ENCODE measurements around the gene PAWR.

Gene PAWR

DNA sequence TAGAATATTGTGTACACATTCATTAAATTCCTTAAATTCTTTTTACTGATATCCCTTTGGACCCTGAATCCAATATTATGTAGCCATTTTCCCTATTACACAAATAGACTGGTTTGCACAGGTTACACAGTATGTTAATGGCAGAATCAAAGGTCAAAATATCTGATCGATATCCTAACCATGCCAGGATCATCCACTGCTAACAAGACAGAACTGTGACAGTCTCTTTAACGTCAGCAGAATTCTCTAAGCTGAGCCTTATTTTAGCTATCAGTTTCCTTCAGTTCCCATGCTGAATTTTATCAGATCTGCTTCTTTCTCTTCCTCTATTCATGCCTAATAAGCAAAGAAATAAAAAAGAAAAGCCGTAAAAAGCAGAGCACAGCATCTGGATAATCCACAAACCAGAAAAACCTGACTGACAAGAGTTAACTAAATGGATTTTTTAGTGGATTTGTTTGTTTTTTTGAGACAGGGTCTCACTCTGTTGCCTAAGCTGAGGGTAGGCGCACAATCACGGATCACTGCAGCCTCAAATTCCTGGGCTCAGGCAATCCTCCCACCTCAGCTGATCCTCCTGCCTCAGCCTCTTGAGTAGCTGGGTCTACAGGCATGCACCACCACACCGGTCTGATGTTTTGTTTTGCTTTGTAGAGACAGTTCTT is 130.4 kb downstream of the PAWR start:
- POLR2A ChIA-PET, result no interaction called here
- no peaks in the 10 kb centered on the region for H3K9me3 ChIP-seq (ENCODE audit: control insufficient read depth, insufficient read depth, low read depth, low read length)
- no peak overlapping the region for H3K4me3 ChIP-seq (ENCODE audit: low read depth, low read length)
- TF ChIP-seq ZNF514 (tag by site-specific recombination; IDR thresholded peaks at IDR 0.05) (no peak), SALL2 (tag by site-specific recombination; IDR thresholded peaks at IDR 0.05; ENCODE audit: borderline replicate concordance) (no peak), GFI1B (tag by site-specific recombination; IDR thresholded peaks at IDR 0.05) (no peak), ZBTB26 (tag by site-specific recombination; optimal IDR thresholded peaks at IDR 0.05) (no peak), ZNF596 (tag by site-specific recombination; IDR thresholded peaks at IDR 0.05) (no peak), ZNF488 (tag by site-specific recombination; IDR thresholded peaks at IDR 0.05) (no peak), ZNF704 (tag by site-specific recombination; IDR thresholded peaks at IDR 0.05) (no peak), ZNF585B (tag by site-specific recombination; IDR thresholded peaks at IDR 0.05) (no peak), ZNF391 (tag by site-specific recombination; IDR thresholded peaks at IDR 0.05; ENCODE audit: borderline replicate concordance, low read depth) (no peak)
- CTCF ChIA-PET, result no interaction called here
- H3K27ac ChIP-seq (ENCODE audit: extremely low read depth, low read depth, low read length), result no peak overlapping the region
- no peaks in the 10 kb centered on the region for H3K4me1 ChIP-seq (ENCODE audit: control insufficient read depth, insufficient read depth, low read length)
- peaks cover 0 to 9% of the 10 kb centered on the region in 2 experiments; a peak in 2 of 3 replicates for H3K36me3 ChIP-seq (ENCODE audit: control insufficient read depth in 2 of 2, insufficient read depth in 1 of 2, low read length in 2 of 2)

- no peak overlapping the region for H3K4me3 ChIP-seq (ENCODE audit: low read depth, low read length)
- no peak overlapping the region for H3K27ac ChIP-seq (ENCODE audit: extremely low read depth, low read depth, low read length)
- H3K36me3 ChIP-seq (ENCODE audit: control insufficient read depth in 2 of 2, insufficient read depth in 1 of 2, low read length in 2 of 2), result peaks cover 0 to 7% of the 10 kb centered on the region in 2 experiments; a peak in 2 of 3 replicates
- H3K9me3 ChIP-seq (ENCODE audit: control insufficient read depth, insufficient read depth, low read depth, low read length), result no peaks in the 10 kb centered on the region
- TF ChIP-seq ZNF548 (tag by site-specific recombination; IDR thresholded peaks at IDR 0.05) (no peak), ZNF112 (tag by site-specific recombination; IDR thresholded peaks at IDR 0.05) (no peak), ZBTB21 (tag by site-specific recombination; IDR thresholded peaks at IDR 0.05) (no peak), REST (tag by site-specific recombination; IDR thresholded peaks at IDR 0.05) (no peak), MEIS1 (CRISPR knock-in tag; IDR thresholded peaks at IDR 0.05; ENCODE audit: borderline replicate concordance) (no peak)
- TF ChIP-seq, protein P1, sequence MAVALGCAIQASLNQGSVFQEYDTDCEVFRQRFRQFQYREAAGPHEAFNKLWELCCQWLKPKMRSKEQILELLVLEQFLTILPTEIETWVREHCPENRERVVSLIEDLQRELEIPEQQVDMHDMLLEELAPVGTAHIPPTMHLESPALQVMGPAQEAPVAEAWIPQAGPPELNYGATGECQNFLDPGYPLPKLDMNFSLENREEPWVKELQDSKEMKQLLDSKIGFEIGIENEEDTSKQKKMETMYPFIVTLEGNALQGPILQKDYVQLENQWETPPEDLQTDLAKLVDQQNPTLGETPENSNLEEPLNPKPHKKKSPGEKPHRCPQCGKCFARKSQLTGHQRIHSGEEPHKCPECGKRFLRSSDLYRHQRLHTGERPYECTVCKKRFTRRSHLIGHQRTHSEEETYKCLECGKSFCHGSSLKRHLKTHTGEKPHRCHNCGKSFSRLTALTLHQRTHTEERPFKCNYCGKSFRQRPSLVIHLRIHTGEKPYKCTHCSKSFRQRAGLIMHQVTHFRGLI (tag by site-specific recombination; IDR thresholded peaks at IDR 0.05), result no peak
- TF ChIP-seq, protein P2, sequence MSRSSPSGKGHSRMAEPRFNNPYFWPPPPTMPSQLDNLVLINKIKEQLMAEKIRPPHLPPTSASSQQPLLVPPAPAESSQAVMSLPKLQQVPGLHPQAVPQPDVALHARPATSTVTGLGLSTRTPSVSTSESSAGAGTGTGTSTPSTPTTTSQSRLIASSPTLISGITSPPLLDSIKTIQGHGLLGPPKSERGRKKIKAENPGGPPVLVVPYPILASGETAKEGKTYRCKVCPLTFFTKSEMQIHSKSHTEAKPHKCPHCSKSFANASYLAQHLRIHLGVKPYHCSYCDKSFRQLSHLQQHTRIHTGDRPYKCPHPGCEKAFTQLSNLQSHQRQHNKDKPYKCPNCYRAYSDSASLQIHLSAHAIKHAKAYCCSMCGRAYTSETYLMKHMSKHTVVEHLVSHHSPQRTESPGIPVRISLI (tag by site-specific recombination; IDR thresholded peaks at IDR 0.05), result no peak
- TF ChIP-seq, protein P3, sequence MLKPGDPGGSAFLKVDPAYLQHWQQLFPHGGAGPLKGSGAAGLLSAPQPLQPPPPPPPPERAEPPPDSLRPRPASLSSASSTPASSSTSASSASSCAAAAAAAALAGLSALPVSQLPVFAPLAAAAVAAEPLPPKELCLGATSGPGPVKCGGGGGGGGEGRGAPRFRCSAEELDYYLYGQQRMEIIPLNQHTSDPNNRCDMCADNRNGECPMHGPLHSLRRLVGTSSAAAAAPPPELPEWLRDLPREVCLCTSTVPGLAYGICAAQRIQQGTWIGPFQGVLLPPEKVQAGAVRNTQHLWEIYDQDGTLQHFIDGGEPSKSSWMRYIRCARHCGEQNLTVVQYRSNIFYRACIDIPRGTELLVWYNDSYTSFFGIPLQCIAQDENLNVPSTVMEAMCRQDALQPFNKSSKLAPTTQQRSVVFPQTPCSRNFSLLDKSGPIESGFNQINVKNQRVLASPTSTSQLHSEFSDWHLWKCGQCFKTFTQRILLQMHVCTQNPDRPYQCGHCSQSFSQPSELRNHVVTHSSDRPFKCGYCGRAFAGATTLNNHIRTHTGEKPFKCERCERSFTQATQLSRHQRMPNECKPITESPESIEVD (tag by site-specific recombination; IDR thresholded peaks at IDR 0.05), result no peak
- POLR2A ChIA-PET, result interaction anchor here (0.6 kb wide), 1 partner anchor 133 kb away, joined by 3 read pairs; no protein-coding TSS in a partner anchor
- H3K4me1 ChIP-seq (ENCODE audit: control insufficient read depth, insufficient read depth, low read length), result no peaks in the 10 kb centered on the region
- CTCF ChIA-PET, result no interaction called here
Observed at GRCh38 chr12:79559591-79559990, 131.2 kb downstream of the PAWR start.
